ENCODE data around the gene HOMER2.

The HOMER2 gene

DNA sequence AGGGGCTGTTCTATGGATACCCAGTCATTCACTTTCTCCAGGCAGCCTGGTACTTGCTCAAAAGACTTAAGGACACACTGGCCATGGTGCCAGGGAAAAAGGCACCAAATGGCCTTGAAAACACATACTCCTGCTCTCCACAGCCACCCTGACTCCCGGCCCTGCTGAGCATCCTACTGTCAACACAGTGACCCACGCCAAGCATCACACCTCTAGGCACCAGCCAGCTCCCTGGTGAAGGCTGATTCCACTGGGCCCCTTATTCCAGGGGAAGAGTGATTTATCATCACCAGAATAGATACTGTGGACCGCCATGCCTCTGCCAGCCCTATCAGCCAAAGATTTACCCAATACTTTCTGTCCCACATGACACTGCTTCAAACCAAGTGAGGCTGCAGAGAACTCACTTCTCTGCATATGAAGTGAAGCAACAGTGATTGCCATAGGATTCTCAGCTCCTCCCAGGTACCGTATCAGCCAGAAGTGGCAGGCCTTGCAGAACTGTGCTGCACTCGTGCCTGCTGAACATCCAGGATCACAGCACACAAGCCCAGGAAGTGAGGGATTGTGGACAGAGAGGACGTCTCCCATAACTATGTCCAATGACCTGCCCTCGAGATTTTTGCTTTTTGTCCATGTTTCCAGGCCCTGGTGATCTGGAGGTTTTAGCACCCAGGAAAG lies 79.4 kb downstream of the HOMER2 start:
- TF ChIP-seq, protein P1, sequence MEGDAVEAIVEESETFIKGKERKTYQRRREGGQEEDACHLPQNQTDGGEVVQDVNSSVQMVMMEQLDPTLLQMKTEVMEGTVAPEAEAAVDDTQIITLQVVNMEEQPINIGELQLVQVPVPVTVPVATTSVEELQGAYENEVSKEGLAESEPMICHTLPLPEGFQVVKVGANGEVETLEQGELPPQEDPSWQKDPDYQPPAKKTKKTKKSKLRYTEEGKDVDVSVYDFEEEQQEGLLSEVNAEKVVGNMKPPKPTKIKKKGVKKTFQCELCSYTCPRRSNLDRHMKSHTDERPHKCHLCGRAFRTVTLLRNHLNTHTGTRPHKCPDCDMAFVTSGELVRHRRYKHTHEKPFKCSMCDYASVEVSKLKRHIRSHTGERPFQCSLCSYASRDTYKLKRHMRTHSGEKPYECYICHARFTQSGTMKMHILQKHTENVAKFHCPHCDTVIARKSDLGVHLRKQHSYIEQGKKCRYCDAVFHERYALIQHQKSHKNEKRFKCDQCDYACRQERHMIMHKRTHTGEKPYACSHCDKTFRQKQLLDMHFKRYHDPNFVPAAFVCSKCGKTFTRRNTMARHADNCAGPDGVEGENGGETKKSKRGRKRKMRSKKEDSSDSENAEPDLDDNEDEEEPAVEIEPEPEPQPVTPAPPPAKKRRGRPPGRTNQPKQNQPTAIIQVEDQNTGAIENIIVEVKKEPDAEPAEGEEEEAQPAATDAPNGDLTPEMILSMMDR (IDR thresholded peaks at IDR 0.05; ENCODE audit: borderline replicate concordance, extremely low read depth, low read length, poor library complexity, severe bottlenecking): no peak
- no peak for TF ChIP-seq EZH2 (IDR thresholded peaks at IDR 0.05; ENCODE audit: borderline replicate concordance, low read depth, low read length, severe bottlenecking)
- Histone ChIP-seq H3K79me2 (ENCODE audit: insufficient read depth, low read length) (no peaks in the 10 kb centered on the region), H4K20me1 (ENCODE audit: insufficient read depth, low read length) (no peaks in the 10 kb centered on the region), H3K27me3 (ENCODE audit: insufficient read depth, low read length, poor library complexity) (no peaks in the 10 kb centered on the region), H3K4me1 (ENCODE audit: insufficient read depth, low read length) (no peaks in the 10 kb centered on the region), H3K4me3 (ENCODE audit: low read depth in 1 of 2, low read length in 2 of 2) (no peak overlapping the region), H3K9ac (ENCODE audit: low read depth, low read length) (no peak overlapping the region), H3K27ac (ENCODE audit: low read length) (no peak overlapping the region), H2AFZ (ENCODE audit: low read depth, low read length) (no peak overlapping the region), H3K4me2 (ENCODE audit: insufficient read depth, low read length) (no peak overlapping the region), H3K9me3 (ENCODE audit: insufficient read depth, low read length, severe bottlenecking) (no peaks in the 10 kb centered on the region), H3K36me3 (ENCODE audit: insufficient read depth, low read length) (no peaks in the 10 kb centered on the region)
- DNase-seq (no peak), ATAC-seq (ENCODE audit: insufficient read depth, low read depth) (no peak)

DNA sequence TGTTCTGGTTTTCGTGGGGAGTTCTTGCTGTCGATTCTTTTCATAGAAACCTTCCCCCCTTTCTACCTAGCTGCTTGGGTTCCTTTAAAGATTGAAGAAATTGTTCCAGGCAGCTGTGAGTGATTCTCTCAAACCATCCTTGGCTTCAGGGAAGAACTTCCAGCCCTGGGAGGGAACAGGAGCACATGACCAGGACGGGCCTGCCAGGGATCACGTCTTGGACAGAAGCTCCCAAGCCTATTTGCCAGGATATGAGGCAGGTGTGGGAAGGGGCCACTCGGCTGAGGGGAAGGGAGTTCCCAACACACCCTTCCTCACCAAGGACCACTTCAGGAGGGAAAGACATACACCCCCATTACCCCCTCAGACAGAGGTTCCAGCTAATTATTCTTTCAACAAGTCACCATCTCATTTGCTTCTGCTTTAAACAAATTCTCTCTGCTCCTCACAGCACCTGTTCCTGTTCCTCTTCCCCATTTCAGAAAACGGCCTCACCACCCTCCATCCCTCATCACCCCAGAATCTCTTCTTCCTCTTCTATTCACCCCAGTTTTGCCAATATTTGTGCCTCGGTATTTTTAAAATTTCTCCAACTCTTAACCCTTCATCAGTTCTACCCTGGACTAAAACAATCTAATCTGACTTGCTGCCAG lies 80.6 kb downstream of the HOMER2 start:
- Histone ChIP-seq H3K4me1 (ENCODE audit: insufficient read depth, low read length) (no peaks in the 10 kb centered on the region), H3K4me3 (ENCODE audit: low read depth in 1 of 2, low read length in 2 of 2) (no peak overlapping the region), H3K27ac (ENCODE audit: low read length) (no peak overlapping the region), H3K27me3 (ENCODE audit: insufficient read depth, low read length, poor library complexity) (no peaks in the 10 kb centered on the region), H3K4me2 (ENCODE audit: insufficient read depth, low read length) (no peak overlapping the region), H3K9ac (ENCODE audit: low read depth, low read length) (no peak overlapping the region), H3K79me2 (ENCODE audit: insufficient read depth, low read length) (no peaks in the 10 kb centered on the region), H2AFZ (ENCODE audit: low read depth, low read length) (no peak overlapping the region), H3K36me3 (ENCODE audit: insufficient read depth, low read length) (no peaks in the 10 kb centered on the region), H4K20me1 (ENCODE audit: insufficient read depth, low read length) (no peaks in the 10 kb centered on the region), H3K9me3 (ENCODE audit: insufficient read depth, low read length, severe bottlenecking) (no peaks in the 10 kb centered on the region)
- DNase-seq (no peak), ATAC-seq (ENCODE audit: insufficient read depth, low read depth) (no peak)
- TF ChIP-seq, protein P1 (IDR thresholded peaks at IDR 0.05; ENCODE audit: borderline replicate concordance, extremely low read depth, low read length, poor library complexity, severe bottlenecking): no peak
- no peak for TF ChIP-seq EZH2 (IDR thresholded peaks at IDR 0.05; ENCODE audit: borderline replicate concordance, low read depth, low read length, severe bottlenecking)

DNA sequence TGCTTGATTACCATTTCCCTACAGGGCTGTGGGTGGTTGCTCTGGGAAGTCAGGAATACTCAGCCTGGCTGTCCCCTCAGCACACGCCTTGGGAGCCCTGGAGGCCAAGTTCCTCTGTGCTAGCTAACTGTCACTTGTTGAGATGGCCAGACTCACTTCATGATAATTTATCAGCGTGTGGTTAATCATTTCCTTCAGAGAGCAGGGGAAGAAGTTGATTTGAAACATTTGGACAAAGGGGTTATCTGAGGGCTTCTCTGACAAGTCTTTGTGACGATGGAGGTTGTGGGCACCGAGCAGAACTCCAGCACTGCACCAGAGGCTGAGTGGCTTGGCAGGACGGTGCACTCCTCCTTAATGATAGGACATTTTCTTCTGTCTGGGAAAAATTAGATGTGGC lies 81.2 kb downstream of the HOMER2 start:
- TF ChIP-seq, protein P1 (IDR thresholded peaks at IDR 0.05; ENCODE audit: borderline replicate concordance, extremely low read depth, low read length, poor library complexity, severe bottlenecking): no peak
- no peak for TF ChIP-seq EZH2 (IDR thresholded peaks at IDR 0.05; ENCODE audit: borderline replicate concordance, low read depth, low read length, severe bottlenecking)
- Histone ChIP-seq H3K4me3 (ENCODE audit: low read depth in 1 of 2, low read length in 2 of 2) (no peak overlapping the region), H3K9me3 (ENCODE audit: insufficient read depth, low read length, severe bottlenecking) (no peaks in the 10 kb centered on the region), H3K9ac (ENCODE audit: low read depth, low read length) (no peak overlapping the region), H3K36me3 (ENCODE audit: insufficient read depth, low read length) (no peaks in the 10 kb centered on the region), H3K4me2 (ENCODE audit: insufficient read depth, low read length) (no peak overlapping the region), H3K27ac (ENCODE audit: low read length) (no peak overlapping the region), H2AFZ (ENCODE audit: low read depth, low read length) (no peak overlapping the region), H3K27me3 (ENCODE audit: insufficient read depth, low read length, poor library complexity) (no peaks in the 10 kb centered on the region), H4K20me1 (ENCODE audit: insufficient read depth, low read length) (no peaks in the 10 kb centered on the region), H3K79me2 (ENCODE audit: insufficient read depth, low read length) (no peaks in the 10 kb centered on the region), H3K4me1 (ENCODE audit: insufficient read depth, low read length) (no peaks in the 10 kb centered on the region)
- no peak for DNase-seq
- no peak for ATAC-seq (ENCODE audit: insufficient read depth, low read depth)

All from DND-41 (cell line).